ENCODE data around the gene CYP2B6.
"Not testable (repeated sequence)": the region's sequence is repeated elsewhere in the genome, so short reads cannot be mapped to it uniquely, and the experiment has no call there.

CYP2B6 gene

GRCh38 chr19:41031916-41032315 lies 40.8 kb downstream of the CYP2B6 start:
- DNase-seq (ENCODE audit: low spot score): no peak

GRCh38 chr19:41033324-41033723 lies 42.2 kb downstream of the CYP2B6 start:
- not testable (repeated sequence) for DNase-seq (ENCODE audit: low spot score)

GRCh38 chr19:41039806-41040205 lies 48.7 kb downstream of the CYP2B6 start:
- DNase-seq (ENCODE audit: low spot score): no peak

DNA sequence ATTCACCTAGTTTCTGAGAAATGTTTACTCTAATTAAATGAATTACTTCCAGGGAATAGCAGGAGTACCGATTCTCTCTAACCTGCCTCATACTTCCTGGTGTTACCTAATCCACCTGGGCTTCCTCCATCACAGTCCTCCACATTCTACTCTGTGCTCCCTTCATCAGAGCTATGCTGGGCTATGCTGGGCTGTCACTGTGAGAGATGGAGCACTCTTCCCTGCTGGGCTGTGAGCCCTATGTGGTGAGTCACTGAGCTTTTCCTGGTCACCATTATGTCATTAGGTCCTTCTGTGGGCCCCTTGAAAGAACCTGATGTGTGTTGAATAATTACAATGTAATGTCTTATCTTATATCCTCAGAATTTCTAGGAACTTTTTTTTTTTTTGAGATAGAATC lies 54.0 kb downstream of the CYP2B6 start:
- DNase-seq (ENCODE audit: low spot score): not testable (repeated sequence)

- no peak for DNase-seq (ENCODE audit: low spot score)
Observed at GRCh38 chr19:41050426-41050825, 59.3 kb downstream of the CYP2B6 start.

GRCh38 chr19:41052162-41052561 lies 61.1 kb downstream of the CYP2B6 start:
- DNase-seq (ENCODE audit: low spot score): not testable (repeated sequence)

DNA sequence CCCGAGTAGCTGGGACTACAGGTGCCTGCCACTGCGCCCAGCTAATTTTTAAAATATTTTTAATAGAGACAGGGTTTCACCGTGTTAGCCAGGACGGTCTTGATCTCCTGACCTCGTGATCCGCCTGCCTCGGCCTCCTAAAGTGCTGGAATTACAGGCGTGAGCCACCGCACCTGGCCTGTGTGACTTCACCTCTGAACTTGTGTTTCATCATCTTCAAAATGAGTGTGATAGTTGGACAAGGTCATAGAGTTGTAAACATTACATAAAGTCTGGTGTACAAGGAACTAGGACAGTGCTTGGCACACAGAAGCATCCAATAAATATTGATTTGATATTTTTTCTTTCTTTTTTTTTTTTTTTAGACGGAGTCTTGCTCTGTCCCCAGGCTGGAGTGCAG lies 62.2 kb downstream of the CYP2B6 start:
- DNase-seq (ENCODE audit: low spot score): not testable (repeated sequence)

DNA sequence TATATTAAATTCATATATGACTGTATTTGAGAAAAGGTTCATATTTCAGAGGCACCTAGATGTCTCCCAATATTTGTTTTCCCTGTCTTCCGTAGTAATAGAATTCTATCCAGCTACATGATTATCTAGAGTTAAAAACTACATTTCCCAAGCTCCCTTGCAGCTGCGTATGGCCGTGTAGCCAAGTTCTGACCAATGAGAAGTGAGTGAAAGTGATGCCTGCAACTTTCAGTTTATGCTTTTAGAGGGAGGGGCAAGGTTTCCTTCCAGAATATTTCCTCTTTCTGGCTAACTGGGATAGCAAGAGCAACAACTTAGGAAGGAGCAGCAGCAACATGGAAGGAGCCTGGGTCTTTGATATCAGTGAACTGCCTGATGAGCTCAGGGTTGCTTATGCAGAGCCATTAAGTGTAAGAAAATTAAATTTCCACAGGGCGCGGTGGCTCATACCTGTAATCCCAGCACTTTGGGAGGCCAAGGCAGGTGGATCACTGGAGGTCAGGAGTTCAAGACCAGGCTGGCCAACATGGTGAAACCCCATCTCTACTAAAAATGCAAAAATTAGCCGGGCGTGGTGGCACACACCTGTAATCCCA lies 74.0 kb downstream of the CYP2B6 start:
- no peak for DNase-seq (ENCODE audit: low spot score)

All from globus pallidus (tissue), 1 donor.